DND-41 (cell line): Measurements from ENCODE around the gene SEMA5B.

Source experiments
- EZH2 ChIP-seq: IDR thresholded peaks from 3 replicates; pipeline ENCODE4 v1.6.1; 2012; ENCODE audit warnings: borderline replicate concordance, low read depth, mild to moderate bottlenecking, moderate library complexity, low read length, inconsistent platforms; ENCODE audit not compliant: severe bottlenecking
- TF ChIP-seq, protein P1 (sequence below): IDR thresholded peaks from 2 replicates; pipeline ENCODE4 v1.5.1; 2012; ENCODE audit warnings: borderline replicate concordance, low read length, moderate library complexity, mild to moderate bottlenecking; ENCODE audit not compliant: poor library complexity, severe bottlenecking; ENCODE audit errors: extremely low read depth

DNA sequence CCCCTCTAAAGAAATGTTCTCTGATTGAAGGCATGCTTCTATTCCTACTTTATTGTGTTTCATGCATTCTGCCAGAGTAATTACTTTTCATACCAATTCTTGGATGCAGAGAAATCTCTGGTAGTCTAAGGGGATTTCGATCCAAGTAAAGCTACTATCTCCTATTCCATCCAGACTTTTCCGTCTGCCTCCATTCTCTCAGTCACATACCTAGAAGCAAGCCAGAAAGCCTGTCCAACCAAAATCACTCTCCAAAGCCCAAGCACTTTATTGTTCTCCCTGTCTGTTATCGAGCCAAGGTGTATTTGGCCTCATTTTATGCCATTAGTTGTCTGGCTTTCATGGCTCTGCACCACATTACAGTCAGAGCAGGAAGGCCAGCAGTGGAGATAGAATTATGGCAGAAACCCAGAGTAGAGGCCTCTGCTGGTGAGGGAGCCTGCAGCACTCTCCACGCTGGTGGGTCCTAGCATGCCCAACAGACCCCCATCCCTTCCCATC is 136.8 kb downstream of the SEMA5B start:
- TF ChIP-seq, protein P1, sequence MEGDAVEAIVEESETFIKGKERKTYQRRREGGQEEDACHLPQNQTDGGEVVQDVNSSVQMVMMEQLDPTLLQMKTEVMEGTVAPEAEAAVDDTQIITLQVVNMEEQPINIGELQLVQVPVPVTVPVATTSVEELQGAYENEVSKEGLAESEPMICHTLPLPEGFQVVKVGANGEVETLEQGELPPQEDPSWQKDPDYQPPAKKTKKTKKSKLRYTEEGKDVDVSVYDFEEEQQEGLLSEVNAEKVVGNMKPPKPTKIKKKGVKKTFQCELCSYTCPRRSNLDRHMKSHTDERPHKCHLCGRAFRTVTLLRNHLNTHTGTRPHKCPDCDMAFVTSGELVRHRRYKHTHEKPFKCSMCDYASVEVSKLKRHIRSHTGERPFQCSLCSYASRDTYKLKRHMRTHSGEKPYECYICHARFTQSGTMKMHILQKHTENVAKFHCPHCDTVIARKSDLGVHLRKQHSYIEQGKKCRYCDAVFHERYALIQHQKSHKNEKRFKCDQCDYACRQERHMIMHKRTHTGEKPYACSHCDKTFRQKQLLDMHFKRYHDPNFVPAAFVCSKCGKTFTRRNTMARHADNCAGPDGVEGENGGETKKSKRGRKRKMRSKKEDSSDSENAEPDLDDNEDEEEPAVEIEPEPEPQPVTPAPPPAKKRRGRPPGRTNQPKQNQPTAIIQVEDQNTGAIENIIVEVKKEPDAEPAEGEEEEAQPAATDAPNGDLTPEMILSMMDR: no peak
- TF ChIP-seq EZH2: no peak
